ENCODE data around the gene STAT3.

- TF ChIP-seq POLR2A (IDR thresholded peaks at IDR 0.05; ENCODE audit: low read depth, low read length) (no peak), POLR2AphosphoS5 (IDR thresholded peaks at IDR 0.05; ENCODE audit: low read depth, low read length) (no peak), TAF1 (IDR thresholded peaks at IDR 0.05; ENCODE audit: borderline replicate concordance, low read depth, low read length) (no peak)
Observed at GRCh38 chr17:42329025-42329976, 58.9 kb downstream of the STAT3 start.
